Activated naive CD8-positive, alpha-beta T cell treated with anti-CD3 and anti-CD28 coated beads, Interleukin-2, amount 50 U/mL, for 24 hours (primary cell): ENCODE measurements around the gene NR3C2.

Source experiments
- ATAC-seq: fragments of 150-1000 bp; cut with Tn5 transposase; one replicate; pipeline ENCODE4 v1.10.0; 2021
- DNase-seq: peaks from one replicate; pipeline ENCODE4 v3.0.0; 2021
- H3K27ac Mint-ChIP-seq: one replicate; pipeline ENCODE4 v1.8.0; 2021; ENCODE audit warnings: mild to moderate bottlenecking, mixed read lengths
- H3K27me3 Mint-ChIP-seq: one replicate; pipeline ENCODE4 v1.8.0; 2021; ENCODE audit warnings: mixed read lengths
- H3K36me3 Mint-ChIP-seq: one replicate; pipeline ENCODE4 v1.8.0; 2021; ENCODE audit warnings: low read depth, mixed read lengths
- H3K4me1 Mint-ChIP-seq: one replicate; pipeline ENCODE4 v1.8.0; 2021; ENCODE audit warnings: mixed read lengths
- H3K4me3 Mint-ChIP-seq: one replicate; pipeline ENCODE4 v1.8.0; 2021; ENCODE audit warnings: mild to moderate bottlenecking, moderate library complexity, mixed read lengths
- H3K9me3 Mint-ChIP-seq: one replicate; pipeline ENCODE4 v1.8.0; 2021; ENCODE audit warnings: mixed read lengths

NR3C2 gene

DNA sequence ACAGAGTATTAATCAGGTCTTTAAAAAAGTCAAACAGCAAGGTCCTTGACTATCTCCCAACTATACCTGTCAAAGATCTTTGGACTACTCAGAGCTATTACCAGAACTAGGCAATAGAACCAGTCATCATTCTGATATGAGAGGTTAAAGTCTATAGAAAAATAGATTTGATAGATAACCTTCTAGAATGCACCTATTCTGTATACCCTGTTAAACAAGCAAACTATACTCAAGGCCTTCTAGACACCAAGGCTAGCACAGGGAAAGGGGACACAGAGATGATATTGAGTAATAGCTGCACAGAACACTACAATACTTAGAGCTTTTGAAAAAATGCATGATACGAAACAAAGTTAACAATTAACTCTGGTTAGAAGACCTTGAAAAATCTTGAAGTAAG, 149.5 kb downstream of the NR3C2 start:
- Mint-ChIP-seq H3K4me3 (no peak overlapping the region), H3K27ac (no peak overlapping the region), H3K27me3 (no peaks in the 10 kb centered on the region), H3K4me1 (peaks cover 60% of the 10 kb centered on the region), H3K9me3 (no peaks in the 10 kb centered on the region), H3K36me3 (no peaks in the 10 kb centered on the region)
- DNase-seq (no peak), ATAC-seq (no peak)

DNA sequence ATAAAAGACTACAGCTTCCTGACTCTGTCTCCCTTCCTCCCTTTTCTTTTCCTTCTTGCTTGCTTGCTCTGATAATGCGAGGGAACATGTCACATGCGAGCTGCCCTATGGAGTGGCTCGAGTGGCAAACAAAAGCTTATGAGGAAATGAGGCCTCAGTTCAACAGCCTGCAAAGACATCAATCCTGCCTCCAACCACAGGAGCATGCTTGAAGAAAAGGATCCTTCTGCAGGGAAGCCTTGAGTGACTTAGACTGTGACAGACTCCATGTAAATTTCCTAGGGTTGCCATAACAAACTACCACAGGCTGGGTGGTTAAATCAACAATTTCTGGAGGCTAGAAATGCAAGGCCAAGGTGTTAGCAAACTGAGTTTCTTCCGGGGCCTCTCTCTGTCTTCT, 152.5 kb downstream of the NR3C2 start:
- Mint-ChIP-seq H3K4me1 (peaks cover 54% of the 10 kb centered on the region), H3K36me3 (no peaks in the 10 kb centered on the region), H3K27me3 (no peaks in the 10 kb centered on the region), H3K9me3 (no peaks in the 10 kb centered on the region), H3K27ac (no peak overlapping the region), H3K4me3 (no peak overlapping the region)
- ATAC-seq, result no peak
- no peak for DNase-seq

DNA sequence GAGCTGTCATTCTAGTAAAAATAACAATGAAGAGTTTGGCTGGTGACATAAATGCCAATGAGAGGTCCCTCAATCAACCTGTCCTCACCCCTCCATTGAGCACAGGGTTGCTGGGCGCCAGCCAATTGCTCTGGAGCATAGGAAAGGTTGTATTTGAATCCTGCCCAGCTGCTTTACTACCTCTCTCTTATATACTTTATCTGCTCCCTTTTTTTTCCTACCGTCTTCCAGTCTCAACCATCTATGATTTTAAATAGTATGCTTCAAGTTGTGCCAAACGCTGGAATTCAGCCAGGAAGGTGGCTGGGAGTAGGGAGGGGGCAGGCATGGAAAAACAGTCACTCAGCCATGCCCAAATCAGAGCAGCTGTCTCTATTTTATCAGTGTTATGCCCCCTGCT, 153.8 kb downstream of the NR3C2 start:
- H3K4me3 Mint-ChIP-seq, result no peak overlapping the region
- peak; percentile 28 for ATAC-seq
- no peaks in the 10 kb centered on the region for H3K27me3 Mint-ChIP-seq
- no peak for DNase-seq
- peaks cover 49% of the 10 kb centered on the region for H3K4me1 Mint-ChIP-seq
- no peaks in the 10 kb centered on the region for H3K9me3 Mint-ChIP-seq
- no peak overlapping the region for H3K27ac Mint-ChIP-seq
- H3K36me3 Mint-ChIP-seq, result no peaks in the 10 kb centered on the region

DNA sequence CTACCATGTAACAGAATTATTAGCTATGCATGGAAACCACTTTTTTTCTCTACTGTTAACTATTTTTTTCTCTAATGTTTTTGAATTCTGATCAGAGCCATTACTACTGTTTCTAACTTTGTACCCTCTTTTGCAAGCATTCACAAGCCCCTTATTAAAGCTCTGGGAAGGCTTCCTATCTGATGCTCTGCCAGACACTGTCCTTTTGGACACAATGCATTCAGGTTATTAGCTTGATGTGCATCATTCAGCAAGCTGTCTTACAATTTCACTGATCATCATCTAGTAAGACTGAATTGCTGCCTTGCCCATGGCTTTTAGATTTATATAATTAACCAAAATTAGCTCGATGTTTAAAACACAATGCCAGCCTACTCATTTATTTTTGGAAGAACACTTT, 155.1 kb downstream of the NR3C2 start:
- DNase-seq (no peak), ATAC-seq (no peak)
- peaks cover 43% of the 10 kb centered on the region for H3K4me1 Mint-ChIP-seq
- H3K9me3 Mint-ChIP-seq, result no peaks in the 10 kb centered on the region
- no peaks in the 10 kb centered on the region for H3K36me3 Mint-ChIP-seq
- H3K27ac Mint-ChIP-seq, result no peak overlapping the region
- no peak overlapping the region for H3K4me3 Mint-ChIP-seq
- no peaks in the 10 kb centered on the region for H3K27me3 Mint-ChIP-seq

DNA sequence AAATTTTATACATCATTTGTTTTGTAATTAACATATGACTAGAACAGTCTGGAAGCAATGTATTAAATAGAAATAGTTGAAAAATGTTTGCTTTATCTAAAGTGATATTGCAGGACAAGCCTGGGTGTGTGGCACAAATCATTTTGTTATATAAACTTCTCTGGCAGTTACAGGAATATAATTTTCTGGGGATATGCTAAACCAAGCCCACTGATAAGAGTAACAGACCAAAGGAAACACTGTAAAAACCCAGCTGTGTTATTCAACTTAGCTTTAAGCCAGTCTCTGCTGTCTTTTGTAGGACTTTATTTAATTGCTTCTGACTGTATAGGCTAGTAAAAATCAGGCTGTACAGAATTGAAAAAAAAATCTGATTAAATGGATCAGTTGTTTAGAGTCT, 156.2 kb downstream of the NR3C2 start:
- H3K27ac Mint-ChIP-seq, result no peak overlapping the region
- DNase-seq (no peak), ATAC-seq (no peak)
- H3K9me3 Mint-ChIP-seq, result no peaks in the 10 kb centered on the region
- no peaks in the 10 kb centered on the region for H3K36me3 Mint-ChIP-seq
- H3K4me3 Mint-ChIP-seq, result no peak overlapping the region
- no peaks in the 10 kb centered on the region for H3K27me3 Mint-ChIP-seq
- peaks cover 39% of the 10 kb centered on the region for H3K4me1 Mint-ChIP-seq

DNA sequence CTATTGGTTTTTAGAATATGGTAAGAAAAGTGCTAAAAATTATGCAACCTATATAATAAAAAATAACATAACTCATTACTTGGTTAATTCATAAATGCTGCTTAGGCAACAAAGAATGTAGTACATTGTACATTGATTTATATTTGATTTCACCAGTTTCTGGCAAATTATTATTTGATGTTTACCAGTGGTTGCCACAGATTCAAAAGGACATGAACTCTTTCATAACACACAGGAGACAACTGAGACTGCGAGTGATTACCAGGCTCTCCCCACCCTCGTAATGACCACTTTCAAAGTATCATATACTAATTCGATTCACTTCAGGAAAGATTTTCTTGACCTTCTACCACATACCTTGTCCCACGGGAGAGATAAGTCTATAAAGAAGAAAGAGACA, 158.5 kb downstream of the NR3C2 start:
- no peak for DNase-seq
- peaks cover 27% of the 10 kb centered on the region for H3K4me1 Mint-ChIP-seq
- H3K27me3 Mint-ChIP-seq, result no peaks in the 10 kb centered on the region
- no peak for ATAC-seq
- H3K4me3 Mint-ChIP-seq, result no peak overlapping the region
- no peaks in the 10 kb centered on the region for H3K9me3 Mint-ChIP-seq
- no peaks in the 10 kb centered on the region for H3K36me3 Mint-ChIP-seq
- no peak overlapping the region for H3K27ac Mint-ChIP-seq

DNA sequence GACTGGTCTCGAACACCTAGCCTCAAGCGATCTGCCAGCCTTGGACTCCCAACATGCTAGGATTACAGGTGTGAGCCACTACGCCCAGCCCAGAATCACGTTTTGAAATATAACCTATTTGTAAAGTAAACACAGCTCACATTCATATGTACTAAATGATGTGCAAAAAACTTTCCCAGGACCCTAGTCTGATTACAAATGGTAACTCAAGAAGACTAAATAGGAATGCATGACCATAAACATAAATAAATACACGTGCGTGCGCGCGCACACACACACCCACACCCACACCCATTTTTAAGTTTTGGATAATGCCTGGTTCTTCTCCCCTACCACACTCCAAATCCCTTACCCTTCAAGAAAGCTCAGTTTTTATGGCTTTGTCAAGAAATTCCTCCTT, 163.9 kb downstream of the NR3C2 start:
- no peak for ATAC-seq
- Mint-ChIP-seq H3K4me1 (peaks cover 16% of the 10 kb centered on the region), H3K9me3 (no peaks in the 10 kb centered on the region)

DNA sequence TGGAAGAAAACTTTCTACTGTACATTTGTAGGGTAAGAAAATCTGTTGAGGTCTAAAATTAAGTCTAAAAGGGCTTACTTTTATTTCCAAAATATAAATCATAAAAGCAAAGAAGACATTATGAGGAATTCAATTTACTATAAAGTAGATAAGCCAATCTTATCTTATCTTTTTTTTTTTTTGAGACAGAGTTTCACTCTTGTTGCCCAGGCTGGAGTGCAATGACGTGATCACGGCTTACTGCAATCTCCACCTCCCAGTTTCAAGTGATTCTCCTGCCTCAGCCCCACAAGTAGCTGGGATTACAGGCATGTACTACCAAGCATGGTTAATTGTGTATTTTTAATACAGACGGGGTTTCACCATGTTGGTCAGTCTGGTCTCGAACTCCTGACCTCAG, 166.9 kb downstream of the NR3C2 start:
- ATAC-seq (no peak), DNase-seq (no peak)
- Mint-ChIP-seq H3K4me3 (no peak overlapping the region), H3K27ac (no peak overlapping the region), H3K9me3 (no peaks in the 10 kb centered on the region), H3K27me3 (no peaks in the 10 kb centered on the region), H3K4me1 (peaks cover 15% of the 10 kb centered on the region), H3K36me3 (no peaks in the 10 kb centered on the region)

More for the DNA sequence above, 163.9 kb downstream of the NR3C2 start:
- no peak for DNase-seq
- H3K27ac Mint-ChIP-seq, result no peak overlapping the region
- H3K36me3 Mint-ChIP-seq, result no peaks in the 10 kb centered on the region
- no peak overlapping the region for H3K4me3 Mint-ChIP-seq
- H3K27me3 Mint-ChIP-seq, result no peaks in the 10 kb centered on the region

DNA sequence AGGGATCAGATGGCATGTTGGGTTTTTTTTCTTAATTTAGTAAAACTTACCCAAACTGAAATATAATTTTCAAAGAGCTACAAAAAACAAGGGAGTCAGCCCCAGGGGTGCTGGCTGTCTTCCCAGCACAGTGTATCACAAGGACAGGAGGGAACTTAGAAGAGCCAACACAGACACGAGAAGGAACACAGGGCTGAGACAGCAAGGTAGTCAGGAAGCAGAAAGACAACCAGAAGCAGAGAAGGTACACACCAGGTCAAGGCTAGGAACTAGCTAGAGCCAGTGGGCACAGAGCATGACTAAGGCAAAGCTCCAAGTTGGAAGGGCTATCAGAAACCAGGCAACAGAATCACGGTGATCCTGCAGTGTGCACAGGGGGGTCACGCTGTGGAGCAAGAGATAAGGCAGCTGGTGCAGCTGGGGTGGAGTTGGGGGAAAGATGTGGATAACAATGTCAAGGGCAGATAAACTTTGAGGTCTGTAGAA, 168.7 kb downstream of the NR3C2 start:
- H3K27me3 Mint-ChIP-seq, result no peaks in the 10 kb centered on the region
- H3K4me1 Mint-ChIP-seq, result peaks cover 13% of the 10 kb centered on the region
- no peaks in the 10 kb centered on the region for H3K9me3 Mint-ChIP-seq
- no peak overlapping the region for H3K27ac Mint-ChIP-seq
- no peak for DNase-seq
- ATAC-seq, result no peak
- no peaks in the 10 kb centered on the region for H3K36me3 Mint-ChIP-seq
- H3K4me3 Mint-ChIP-seq, result no peak overlapping the region

DNA sequence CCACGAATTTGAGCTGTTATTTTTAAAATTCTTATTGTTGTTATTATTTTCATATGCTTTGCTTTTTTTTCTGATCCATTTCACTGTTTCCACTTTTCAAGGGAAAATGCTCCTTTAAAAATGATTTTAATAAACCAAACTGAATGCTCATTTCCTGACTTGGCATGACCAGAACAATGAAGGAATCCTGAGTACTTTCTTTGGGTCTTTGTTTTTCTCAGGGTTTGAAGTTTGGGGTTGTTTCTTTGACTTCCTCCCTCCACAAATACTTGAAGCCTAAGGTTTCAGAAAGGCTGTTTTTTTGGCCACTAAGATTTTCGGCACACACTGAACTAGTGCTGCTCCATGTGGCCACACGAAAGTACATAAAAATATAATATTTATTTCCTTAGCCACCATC, 171.0 kb downstream of the NR3C2 start:
- no peaks in the 10 kb centered on the region for H3K27me3 Mint-ChIP-seq
- no peak for DNase-seq
- H3K4me1 Mint-ChIP-seq, result peaks cover 9% of the 10 kb centered on the region
- no peak for ATAC-seq
- no peak overlapping the region for H3K27ac Mint-ChIP-seq
- H3K4me3 Mint-ChIP-seq, result no peak overlapping the region
- peaks cover 2% of the 10 kb centered on the region for H3K36me3 Mint-ChIP-seq
- H3K9me3 Mint-ChIP-seq, result no peaks in the 10 kb centered on the region

DNA sequence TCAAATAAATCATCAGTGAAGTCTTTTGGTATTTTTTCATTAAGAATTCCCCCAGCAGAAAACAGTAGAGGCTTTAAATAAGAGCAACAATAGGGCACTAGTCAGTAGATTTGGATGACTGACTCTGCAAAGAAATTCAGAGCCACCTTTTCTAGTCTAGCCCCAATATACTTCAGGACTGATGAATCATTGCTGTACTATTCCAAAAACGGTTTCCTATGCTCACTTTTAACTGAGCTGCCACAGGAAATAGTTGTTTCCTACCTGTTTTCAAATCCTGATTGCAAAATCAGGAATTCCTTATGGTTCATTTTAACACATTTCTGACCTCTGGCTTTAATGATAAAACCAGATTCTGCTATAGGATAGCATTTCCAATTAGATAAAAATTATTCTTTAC, 171.6 kb downstream of the NR3C2 start:
- Mint-ChIP-seq H3K27me3 (no peaks in the 10 kb centered on the region), H3K4me3 (no peak overlapping the region), H3K9me3 (no peaks in the 10 kb centered on the region), H3K36me3 (peaks cover 2% of the 10 kb centered on the region), H3K27ac (no peak overlapping the region), H3K4me1 (peaks cover 9% of the 10 kb centered on the region)
- ATAC-seq, result no peak
- DNase-seq, result no peak

DNA sequence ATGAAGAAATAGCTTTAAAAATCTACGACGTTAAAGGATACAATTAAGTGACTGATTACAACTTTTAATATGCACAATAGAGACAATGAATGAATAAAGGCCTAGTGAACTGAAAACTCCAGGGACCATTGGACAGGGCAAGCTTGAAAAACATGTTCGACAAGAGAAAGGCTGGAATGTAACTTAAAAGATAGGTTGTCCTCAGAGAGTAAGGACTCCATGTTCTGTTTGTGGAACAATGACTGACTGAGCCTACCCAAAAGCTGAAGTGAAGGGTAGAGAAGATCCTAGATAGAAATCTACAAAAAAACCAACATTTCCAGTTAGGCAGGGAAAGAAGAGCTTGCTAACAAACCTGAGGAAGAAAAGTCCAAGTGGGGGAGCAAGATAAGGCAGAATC, 173.4 kb downstream of the NR3C2 start:
- no peaks in the 10 kb centered on the region for H3K9me3 Mint-ChIP-seq
- H3K27ac Mint-ChIP-seq, result no peak overlapping the region
- H3K27me3 Mint-ChIP-seq, result no peaks in the 10 kb centered on the region
- ATAC-seq (no peak), DNase-seq (no peak)
- H3K4me3 Mint-ChIP-seq, result no peak overlapping the region
- peaks cover 2% of the 10 kb centered on the region for H3K36me3 Mint-ChIP-seq
- H3K4me1 Mint-ChIP-seq, result peaks cover 9% of the 10 kb centered on the region

DNA sequence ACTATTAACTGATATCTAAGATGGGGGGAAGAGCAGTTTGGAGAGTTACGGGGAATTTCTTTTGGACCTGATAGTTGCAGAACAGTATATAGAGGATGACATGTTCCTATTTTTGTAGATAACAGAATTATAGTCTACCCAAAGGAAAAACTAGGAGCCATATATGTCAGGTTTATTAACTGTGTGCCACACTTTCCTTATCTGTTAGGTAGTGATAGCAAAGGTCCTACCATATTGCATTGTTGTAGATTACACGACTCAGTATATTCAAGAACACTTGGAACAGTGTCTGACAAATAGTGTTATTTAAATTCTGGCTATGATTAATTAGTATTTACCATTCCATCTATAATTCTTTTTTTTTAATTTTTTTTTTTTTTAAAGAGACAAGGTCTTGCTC, 175.3 kb downstream of the NR3C2 start:
- DNase-seq (no peak), ATAC-seq (no peak)
- Mint-ChIP-seq H3K36me3 (peaks cover 2% of the 10 kb centered on the region), H3K4me3 (no peak overlapping the region), H3K27me3 (no peaks in the 10 kb centered on the region), H3K27ac (no peak overlapping the region), H3K9me3 (no peaks in the 10 kb centered on the region), H3K4me1 (peaks cover 2% of the 10 kb centered on the region)

DNA sequence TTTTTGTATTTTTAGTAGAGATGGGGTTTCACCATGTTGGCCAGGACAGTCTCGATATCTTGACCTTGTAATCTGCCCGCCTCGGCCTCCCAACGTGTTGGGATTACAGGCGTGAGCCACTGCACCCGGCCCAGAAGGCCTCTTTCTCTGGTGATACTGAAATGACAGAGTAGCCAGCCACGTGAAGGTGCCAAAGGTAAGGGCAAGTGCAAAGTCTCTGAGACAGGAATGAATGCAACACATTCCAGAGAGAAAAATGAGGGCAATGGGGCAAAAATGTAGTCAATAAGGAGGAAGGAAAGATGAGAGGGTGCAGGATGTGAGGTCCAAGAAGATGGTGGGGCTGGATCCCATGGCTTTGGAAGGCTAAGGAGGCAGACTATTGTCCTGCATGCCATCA, 176.0 kb downstream of the NR3C2 start:
- no peak for DNase-seq
- Mint-ChIP-seq H3K27ac (no peak overlapping the region), H3K4me3 (no peak overlapping the region), H3K4me1 (peaks cover 2% of the 10 kb centered on the region), H3K27me3 (no peaks in the 10 kb centered on the region), H3K36me3 (peaks cover 2% of the 10 kb centered on the region), H3K9me3 (no peaks in the 10 kb centered on the region)
- no peak for ATAC-seq

DNA sequence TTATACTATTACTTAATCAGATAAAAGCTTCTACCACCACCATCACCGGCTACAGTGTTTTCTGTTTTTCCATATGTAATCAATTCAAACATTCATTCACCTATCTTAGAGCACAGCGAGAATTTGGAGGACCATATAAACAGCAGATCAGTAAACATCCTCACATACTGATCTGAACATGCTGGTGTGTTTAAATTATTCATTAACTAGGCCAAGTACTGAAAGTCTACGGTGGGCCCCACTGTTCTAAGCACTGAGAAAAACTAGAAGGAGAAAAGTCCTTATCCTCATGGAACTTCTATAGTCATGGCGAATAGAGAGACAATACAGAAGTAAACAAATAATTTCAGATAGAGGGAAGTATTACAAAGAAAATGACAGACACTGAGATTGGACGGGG, 176.6 kb downstream of the NR3C2 start:
- Mint-ChIP-seq H3K9me3 (no peaks in the 10 kb centered on the region), H3K4me3 (no peak overlapping the region), H3K27ac (no peak overlapping the region), H3K27me3 (no peaks in the 10 kb centered on the region), H3K36me3 (peaks cover 2% of the 10 kb centered on the region), H3K4me1 (peaks cover 2% of the 10 kb centered on the region)
- no peak for ATAC-seq
- no peak for DNase-seq

DNA sequence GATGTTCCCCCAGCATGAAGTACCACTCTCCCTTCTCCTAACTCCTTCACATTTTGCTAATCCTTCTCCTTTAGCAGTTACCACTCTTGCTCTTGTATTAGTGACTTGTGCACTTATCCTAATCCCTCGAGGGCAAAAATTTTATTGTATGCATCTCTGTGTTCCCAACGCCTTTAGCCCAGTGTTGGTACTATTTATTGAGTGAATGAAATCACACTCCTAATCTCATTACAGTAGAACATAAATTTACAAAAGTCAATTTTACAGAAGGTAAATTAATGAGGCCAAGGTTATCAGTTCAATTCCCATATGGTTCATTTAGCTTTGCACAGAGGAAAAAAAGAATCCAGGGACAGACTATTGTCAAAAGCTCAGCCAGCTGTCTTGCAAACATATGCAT, 178.4 kb downstream of the NR3C2 start:
- ATAC-seq, result no peak
- Mint-ChIP-seq H3K4me3 (no peak overlapping the region), H3K27ac (no peak overlapping the region), H3K27me3 (no peaks in the 10 kb centered on the region), H3K4me1 (no peaks in the 10 kb centered on the region), H3K36me3 (peaks cover 2% of the 10 kb centered on the region), H3K9me3 (no peaks in the 10 kb centered on the region)
- no peak for DNase-seq
